ENCODE measurements around the gene HRH1.

GRCh38 chr3:11306817-11307589 is 152.7 kb downstream of the HRH1 start:
- TF ChIP-seq EZH2 (IDR thresholded peaks at IDR 0.05; ENCODE audit: borderline replicate concordance, low read length): no peak
- no peak for TF ChIP-seq CTCF (IDR thresholded peaks at IDR 0.05; ENCODE audit: low read length)
